GM23248 (cell line): Measurements from ENCODE around the gene TRERF1.

Experiments used
- EZH2 ChIP-seq: fragments of 200-600 bp; sonication (generic); IDR thresholded peaks from 2 replicates; pipeline ENCODE4 v1.6.1; 2018; ENCODE audit warnings: antibody characterized with exemption, mild to moderate bottlenecking; ENCODE audit not compliant: insufficient read depth, poor library complexity, severe bottlenecking
- EZH2phosphoT487 ChIP-seq: fragments of 200-600 bp; sonication (generic); IDR thresholded peaks from 2 replicates; pipeline ENCODE4 v1.6.1; 2018; ENCODE audit warnings: antibody characterized with exemption, moderate library complexity, mild to moderate bottlenecking, low read depth; ENCODE audit not compliant: insufficient read depth

DNA sequence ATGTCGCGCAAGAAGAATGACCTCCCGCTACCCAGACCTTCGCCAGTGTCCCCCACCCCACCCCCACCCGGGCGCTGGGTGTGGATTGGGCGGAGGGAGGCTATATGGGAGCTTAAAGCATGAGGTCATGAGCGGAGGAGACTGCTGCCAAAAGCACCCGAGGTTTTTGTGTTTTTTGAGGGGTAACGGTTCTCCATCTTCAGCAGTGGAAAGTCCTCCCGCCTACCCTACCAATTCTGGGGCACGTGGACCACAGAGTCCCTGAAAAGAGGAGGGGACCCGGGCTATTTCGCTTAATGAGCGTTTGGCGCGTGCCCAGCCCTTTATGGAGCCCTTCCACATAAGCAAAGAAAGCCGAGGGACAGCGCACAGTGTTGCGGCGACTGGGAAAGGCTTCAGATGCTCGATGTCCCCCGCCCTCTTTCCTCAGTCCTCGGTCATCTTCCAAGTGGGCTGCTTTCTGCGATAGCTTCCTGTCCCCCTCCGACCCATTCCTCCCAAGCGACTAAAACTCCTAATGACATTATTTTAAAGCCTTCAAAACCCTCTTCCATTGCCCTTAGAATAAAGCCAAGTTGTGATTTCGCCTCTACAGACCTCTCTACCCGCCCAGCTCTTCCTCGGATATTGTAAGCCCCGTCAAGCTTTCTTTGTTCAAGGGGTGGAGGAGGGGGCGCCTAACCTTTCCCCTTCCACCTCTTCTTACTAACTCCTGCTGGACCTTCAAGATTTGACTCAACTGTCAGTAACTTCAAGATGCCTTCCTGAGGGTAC, 2.1 kb upstream of the TRERF1 start:
- no peak for TF ChIP-seq EZH2
- TF ChIP-seq EZH2phosphoT487 = no peak
